GM12878 (cell line): ENCODE measurements around the gene SLC12A3. TPM values are rescaled to one million over a fixed set of nuclear protein-coding genes. Genes with fewer than 3 reads are reported as not detected.

Experiments used
- ATAC-seq: fragments of 200-7000 bp; cut with Tn5 transposase; 3 replicates; pipeline ENCODE4 v1.9.1; 2020; ENCODE audit warnings: mild to moderate bottlenecking, moderate library complexity
- BruUV-seq: library from RNA; stranded (reverse); fragments of 400-500 nt; replicated peaks from 2 replicates; lab custom pipeline; 2021; lab: Mats Ljungman, UMichigan
- CTCF ChIA-PET: fragments of 300-600 bp; sonication (Branson Sonifier 250); formaldehyde crosslinking; extraction: SDS; loops from one replicate; lab custom pipeline; 2021; ENCODE audit warnings: inconsistent platforms; lab: Yijun Ruan, JAX
- POLR2A ChIA-PET: fragments of 350-600 bp; formaldehyde crosslinking; extraction: SDS; loops from one replicate; lab custom pipeline; 2021; ENCODE audit warnings: inconsistent platforms; lab: Charles Lee
- RAD21 ChIA-PET: fragments of 300-600 bp; sonication (Branson Sonifier 250); formaldehyde crosslinking; loops from one replicate; lab custom pipeline; 2023; ENCODE audit warnings: antibody characterized with exemption; ENCODE audit not compliant: unreplicated experiment; lab: Charles Lee
- SMC1A ChIA-PET: fragments of 300-600 bp; sonication (Branson Sonifier 250); formaldehyde crosslinking; loops from one replicate; lab custom pipeline; 2023; ENCODE audit not compliant: unreplicated experiment, uncharacterized antibody; lab: Charles Lee
- DNase-seq: peaks from one replicate; pipeline ENCODE4 v3.0.0-alpha.2; 2011; ENCODE audit warnings: low read depth, low spot score
- FAIRE-seq: peaks from 3 replicates; lab custom pipeline; 2011; peaks lifted over from hg19 to GRCh38; lab: Jason Lieb, UNC
- H2AFZ ChIP-seq: 2 replicates; pipeline ENCODE4 v1.6.0; 2011; ENCODE audit warnings: low read depth, low read length, control low read depth; ENCODE audit not compliant: control insufficient read depth
- H3K27ac ChIP-seq: 2 replicates; pipeline ENCODE4 v1.5.1; 2011; ENCODE audit warnings: control low read depth; ENCODE audit not compliant: control insufficient read depth, insufficient read depth
- H3K27me3 ChIP-seq, 2 experiments: replicated peaks in 1 of 2; 2 replicates each; pipeline versions ENCODE4 v1.6.0 to v1.6.1; 2011; ENCODE audit warnings: low read length in 1 of 2; ENCODE audit not compliant: control insufficient read depth in 2 of 2, insufficient read depth in 2 of 2
- H3K36me3 ChIP-seq, 2 experiments: 2 replicates each; pipeline ENCODE4 v1.5.1; 2011; ENCODE audit warnings: low read length in 1 of 2; ENCODE audit not compliant: control insufficient read depth in 2 of 2, insufficient read depth in 2 of 2
- H3K4me1 ChIP-seq: 2 replicates; pipeline ENCODE4 v1.6.1; 2011; ENCODE audit warnings: mild to moderate bottlenecking, low read length, moderate library complexity, mixed read lengths; ENCODE audit not compliant: control insufficient read depth, insufficient read depth
- H3K4me2 ChIP-seq: 2 replicates; pipeline ENCODE4 v1.6.0; 2011; ENCODE audit warnings: control low read depth; ENCODE audit not compliant: control insufficient read depth, insufficient read depth
- H3K4me3 ChIP-seq: fragments of 200-600 bp; sonication (generic); 2 replicates; pipeline ENCODE4 v1.5.1; 2016
- H3K79me2 ChIP-seq: 2 replicates; pipeline ENCODE4 v1.6.0; 2011; ENCODE audit warnings: low read length; ENCODE audit not compliant: control insufficient read depth, insufficient read depth
- H3K9ac ChIP-seq: 2 replicates; pipeline ENCODE4 v1.8.0; 2011; ENCODE audit warnings: low read length, control low read depth, mixed read lengths; ENCODE audit not compliant: control insufficient read depth, insufficient read depth
- H3K9me3 ChIP-seq: replicated peaks from 3 replicates; pipeline ENCODE4 v1.5.1; 2011; ENCODE audit warnings: mild to moderate bottlenecking, low read length; ENCODE audit not compliant: control insufficient read depth, insufficient read depth
- H4K20me1 ChIP-seq: 2 replicates; pipeline ENCODE4 v1.6.0; 2011; ENCODE audit not compliant: control insufficient read depth, insufficient read depth
- EED ChIP-seq: sonication (generic); IDR thresholded peaks from 2 replicates; pipeline ENCODE4 v1.6.1; 2016; ENCODE audit warnings: antibody characterized with exemption, low read depth
- NR2C1 ChIP-seq: fragments of 450-650 bp; IDR thresholded peaks from 2 replicates; pipeline ENCODE4 v1.6.1; 2017; ENCODE audit warnings: antibody characterized with exemption, mild to moderate bottlenecking, moderate library complexity
- ZBTB40 ChIP-seq: fragments of 450-650 bp; IDR thresholded peaks from 2 replicates; pipeline ENCODE4 v1.6.1; 2016; ENCODE audit warnings: mild to moderate bottlenecking, moderate library complexity, borderline replicate concordance
- WGBS: methylation state at CpG from one replicate; pipeline ENCODE4 v1.1.6; 2016; ENCODE audit warnings: low lambda C conversion rate; ENCODE audit not compliant: insufficient replicate concordance, insufficient coverage; ENCODE audit errors: missing lambda C conversion rate; 5-methylcytosine and 5-hydroxymethylcytosine counted together
- in situ Hi-C: fragments of 300-500 bp; cut with MboI; formaldehyde crosslinking; loops from 9 replicates; pipeline ENCODE4 v1.14.3; 2018; ENCODE audit warnings: mixed read lengths
- intact Hi-C: fragments of 100-400 bp; cut with micrococcal nuclease; formaldehyde crosslinking; loops from one replicate; pipeline ENCODE4 v1.14.2; 2022; ENCODE audit not compliant: unreplicated experiment
- polyA plus RNA-seq, 11 experiments: library from polyadenylated mRNA; depleted of rRNA in 4 of 11; unstranded in 6 of 11; stranded (reverse) in 5 of 11; fragments of >200 nt; fragmentation: Nextera tagmentation in 4 of 11; fragmentation: Illumina TruSeq in 1 of 11; extraction: Ambion mirVana in 4 of 11; extraction: Trizol in 1 of 11; gene quantifications; 1 replicate in 1 of 11; 2 replicates in 10 of 11; pipeline versions ENCODE4 v1.2.1 to v1.2.3, GENCODE V29; 2011 to 2016; ENCODE audit warnings: inconsistent platforms in 2 of 11, missing spikeins in 2 of 11, low read depth in 1 of 11
- total RNA-seq, 4 experiments: library from RNA; depleted of rRNA in 3 of 4; stranded (reverse); fragments of >200 nt in 3 of 4; fragmentation: Illumina TruSeq in 1 of 4; extraction: Trizol in 1 of 4; gene quantifications; 2 replicates each; pipeline versions ENCODE4 v1.2.1 to v1.2.3, GENCODE V29; 2013 to 2021

The SLC12A3 gene
- total and polyA plus RNA-seq, 10 of the 15 experiments (the other 5 are each of a cell fraction or from before 2014, with no cell fraction given) = 0.05 to 6.3 (median 3.1) TPM

- no peak for TF ChIP-seq ZBTB40
- TF ChIP-seq, all 136 proteins: peak for 0
Measured at GRCh38 chr16:56872863-56873391, 7.9 kb downstream of the SLC12A3 start (continued).

DNA sequence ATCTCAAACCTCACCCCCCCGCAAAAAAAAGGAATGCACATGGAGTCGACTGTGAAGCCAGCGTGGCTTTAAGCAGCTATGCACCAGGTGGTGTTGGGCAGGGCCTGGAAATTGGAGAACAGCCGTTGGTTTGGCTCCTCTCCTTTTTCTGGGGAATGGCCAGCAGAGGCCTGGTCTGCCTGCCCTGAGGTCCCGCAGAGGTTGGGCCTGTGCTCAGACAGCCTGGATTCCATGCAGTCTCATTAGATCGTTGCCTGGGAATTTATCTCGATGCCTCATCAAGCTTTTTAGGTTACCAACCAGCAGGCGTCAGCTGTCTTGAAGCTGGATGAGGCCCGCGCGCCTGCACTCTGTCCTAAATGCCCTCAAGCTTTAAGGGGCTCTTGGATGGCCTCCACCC lies 9.8 kb downstream of the SLC12A3 start:
- RAD21 ChIA-PET = interaction anchor here (0.9 to 1.8 kb wide), 7 partner anchors 14 to 76 kb away, joined by 3 to 10 read pairs (median 5); no protein-coding TSS in a partner anchor

More for the DNA sequence above, 9.8 kb downstream of the SLC12A3 start:
- Histone ChIP-seq H3K9me3 (no peaks in the 10 kb centered on the region), H3K36me3 (no peaks in the 10 kb centered on the region), H3K27ac (no peak overlapping the region), H3K4me3 (no peak overlapping the region), H3K27me3 (no peaks in the 10 kb centered on the region), H3K79me2 (no peaks in the 10 kb centered on the region), H3K4me1 (peaks cover 29% of the 10 kb centered on the region), H3K9ac (no peak overlapping the region), H2AFZ (no peak overlapping the region), H3K4me2 (no peak overlapping the region), H4K20me1 (no peaks in the 10 kb centered on the region)
- intact Hi-C loops = no loop called here
- DNase-seq (no peak), ATAC-seq (no peak), FAIRE-seq (no peak)
- no TSS peak for BruUV-seq
- CTCF ChIA-PET = interaction anchor here (0.6 to 2.7 kb wide), 10 partner anchors 7 to 77 kb away, joined by 3 to 10 read pairs (median 5); no protein-coding TSS in a partner anchor
- TF ChIP-seq NR2C1 (no peak), EED (0 out of 2 replicates have a peak, but pooled peaks have one; percentile 8)
- in situ Hi-C loops = no loop called here
- WGBS = 70% methylated on average over 8 of the region's 11 CpGs
- POLR2A ChIA-PET = interaction anchor here (0.6 to 1.2 kb wide), 6 partner anchors 40 to 96 kb away, joined by 3 read pairs; no protein-coding TSS in a partner anchor
- SMC1A ChIA-PET = interaction anchor here (0.7 to 1.8 kb wide), 12 partner anchors 10 to 77 kb away, joined by 3 to 5 read pairs (median 3); no protein-coding TSS in a partner anchor
